LHCN-M2 (cell line): Measurements from ENCODE around the gene ARMC12. TPM values are rescaled to one million over a fixed set of nuclear protein-coding genes. Genes with fewer than 3 reads are reported as not detected.

ENCODE experiments used
- DNase-seq: peaks from one replicate; pipeline ENCODE4 v3.0.0-alpha.2; 2012; ENCODE audit warnings: low read depth
- total RNA-seq: library from RNA; depleted of rRNA; stranded (reverse); fragments of >200 nt; gene quantifications from 2 replicates; pipeline ENCODE4 v1.2.3, GENCODE V29; 2014

The ARMC12 gene
- total RNA-seq, 1 experiment from 2014 or later = 0.29 TPM

GRCh38 chr6:35775031-35775430 is 38.2 kb downstream of the ARMC12 start:
- no peak for DNase-seq

GRCh38 chr6:35776364-35777215 is 39.8 kb downstream of the ARMC12 start, which contains the start of gene CLPSL2:
Gene CLPSL2 (plus strand): TSS chr6:35776598. CDS start chr6:35776619, 21 bp downstream.
- DNase-seq = no peak

GRCh38 chr6:35777356-35778102 is 40.7 kb downstream of the ARMC12 start:
- DNase-seq = no peak

- DNase-seq = no peak
Observed at GRCh38 chr6:35778437-35778836, 41.6 kb downstream of the ARMC12 start.

- no peak for DNase-seq
Observed at GRCh38 chr6:35780719-35781118, 43.9 kb downstream of the ARMC12 start, which contains the start of gene CLPSL1. Gene CLPSL1 (plus strand): TSS chr6:35781019. CDS start chr6:35781111, 92 bp downstream.

GRCh38 chr6:35781290-35781689 is 44.5 kb downstream of the ARMC12 start:
- no peak for DNase-seq

- DNase-seq = no peak
Observed at GRCh38 chr6:35782424-35782823, 45.6 kb downstream of the ARMC12 start.

- DNase-seq = no peak
Observed at GRCh38 chr6:35784200-35784599, 47.4 kb downstream of the ARMC12 start.

- no peak for DNase-seq
Observed at GRCh38 chr6:35786272-35786671, 49.4 kb downstream of the ARMC12 start.

- no peak for DNase-seq
Observed at GRCh38 chr6:35786810-35787209, 50.0 kb downstream of the ARMC12 start.

GRCh38 chr6:35787266-35788218 is 50.7 kb downstream of the ARMC12 start:
- no peak for DNase-seq

GRCh38 chr6:35788423-35788982 is 51.7 kb downstream of the ARMC12 start:
- no peak for DNase-seq

- DNase-seq = no peak
Observed at GRCh38 chr6:35790683-35791082, 53.9 kb downstream of the ARMC12 start.

- DNase-seq = no peak
Observed at GRCh38 chr6:35794536-35795452, 58.0 kb downstream of the ARMC12 start.

GRCh38 chr6:35795453-35796071 is 58.7 kb downstream of the ARMC12 start:
- DNase-seq = no peak

GRCh38 chr6:35796236-35796635 is 59.4 kb downstream of the ARMC12 start:
- DNase-seq = no peak

GRCh38 chr6:35797837-35798526 is 61.1 kb downstream of the ARMC12 start:
- DNase-seq = no peak
